Adrenal gland (tissue), 12 donors: ENCODE measurements around the gene FMN2. TPM values are rescaled to one million over a fixed set of nuclear protein-coding genes. Genes with fewer than 3 reads are reported as not detected.
"Not testable (repeated sequence)": the region's sequence is repeated elsewhere in the genome, so short reads cannot be mapped to it uniquely, and the experiment has no call there.

Experiments
- DNase-seq, 7 donors: peaks; one replicate each; pipeline ENCODE4 v3.0.0-alpha.2; 2019 to 2020
- H3K27ac ChIP-seq, 5 donors: fragments of 200-600 bp; sonication (generic) in 4 of 5; 1 replicate in 3 of 5; 2 replicates in 2 of 5; pipeline versions ENCODE4 v1.5.1 to v1.8.0; 2016 to 2020; ENCODE audit warnings: mild to moderate bottlenecking in 1 of 5
- H3K27me3 ChIP-seq: fragments of 200-600 bp; 2 replicates; pipeline ENCODE4 v1.8.0; 2021
- H3K36me3 ChIP-seq, 2 donors: fragments of 200-600 bp; replicated peaks in 1 of 2; 1 replicate in 1 of 2; 2 replicates in 1 of 2; pipeline versions ENCODE4 v1.5.1 to v1.8.0; 2018 to 2022
- H3K4me1 ChIP-seq, 2 donors: fragments of 200-600 bp; replicated peaks in 1 of 2; 1 replicate in 1 of 2; 2 replicates in 1 of 2; pipeline versions ENCODE4 v1.5.1 to v1.8.0; 2018 to 2021
- H3K4me3 ChIP-seq, 4 donors: fragments of 200-600 bp; sonication (generic) in 3 of 4; one replicate each; pipeline ENCODE4 v1.5.1; 2016 to 2018
- H3K9me3 ChIP-seq, 3 donors: fragments of 200-600 bp; sonication (generic) in 1 of 3; replicated peaks in 1 of 3; 1 replicate in 2 of 3; 2 replicates in 1 of 3; pipeline versions ENCODE4 v1.5.1 to v1.8.0; 2016 to 2021
- CTCF ChIP-seq, 6 experiments: fragments of 450-650 bp in 4 of 6; fragments of 200-600 bp in 2 of 6; sonication (generic) in 1 of 6; IDR thresholded peaks; 1 replicate in 5 of 6; 2 replicates in 1 of 6; pipeline versions ENCODE4 v1.5.1 to v1.8.0; 2016 to 2021; ENCODE audit warnings: antibody characterized with exemption in 6 of 6, mild to moderate bottlenecking in 2 of 6, moderate library complexity in 1 of 6
- POLR2A ChIP-seq, 2 donors: fragments of 450-650 bp; IDR thresholded peaks; one replicate each; pipeline ENCODE4 v1.6.1; 2017; ENCODE audit warnings: antibody characterized with exemption in 2 of 2, mild to moderate bottlenecking in 2 of 2, moderate library complexity in 1 of 2
- WGBS, 4 donors: extraction: QIAGEN DNeasy Blood & Tissue Kit in 2 of 4; methylation state at CpG; one replicate each; pipeline versions ENCODE4 v1.1.5 to v1.1.7; 2013 to 2017; 5-methylcytosine and 5-hydroxymethylcytosine counted together
- intact Hi-C, 2 donors: fragments of 100-400 bp; cut with DNase I; formaldehyde crosslinking; loops; one replicate each; pipeline versions ENCODE4 v1.14.1 to v1.15.0; 2022 to 2023
- polyA plus RNA-seq, 3 donors: library from polyadenylated mRNA; stranded (reverse); fragments of 200-250 nt in 2 of 3; fragments of 350-450 nt in 1 of 3; fragmentation: Illumina TruSeq in 1 of 3; extraction: RNeasy Lipid Tissue Mini Kit (QIAGEN cat#74804) in 1 of 3; gene quantifications; one replicate each; pipeline ENCODE4 v1.2.3, GENCODE V29; 2013 to 2014
- total RNA-seq, 9 donors: library from RNA; depleted of rRNA in 4 of 9; stranded (reverse); fragments of >200 nt in 4 of 9; fragments of 120-200 nt in 1 of 9; fragmentation: NEBNext Ultra II Directional in 1 of 9; extraction: Animal tissue kit (Norgen Biotek cat#: 25700) in 1 of 9; gene quantifications; one replicate each; pipeline versions ENCODE4 v1.1.0 to v1.2.4, GENCODE V29; 2013 to 2023
- donor health status: healthy with polysubstance abuse.
- donor health status: Bipolar disorder and iron deficiency.
- donor health status: DM: yes; HTN: yes; CAD: no.
- donor health status: DM: no; HTN: no; CAD: no.
- donor health status: DM: no; HTN: no; CAD: no.
- donor health status: DM: yes; HTN: yes; CAD: no.

The FMN2 gene
- total and polyA plus RNA-seq, 12 donors = 0.69 to 9.8 (median 3.1) TPM

GRCh38 chr1:240322943-240323342 is 231.3 kb downstream of the FMN2 start:
- Histone ChIP-seq H3K4me3 (no peak overlapping the region), H3K36me3 (no peaks in the 10 kb centered on the region), H3K27me3 (no peaks in the 10 kb centered on the region), H3K4me1 (no peaks in the 10 kb centered on the region), H3K27ac (no peak overlapping the region), H3K9me3 (no peaks in the 10 kb centered on the region)
- TF ChIP-seq POLR2A (IDR thresholded peaks at IDR 0.05) = no peak
- no peak for TF ChIP-seq CTCF (IDR thresholded peaks at IDR 0.05)
- DNase-seq = no peak
- intact Hi-C loops = no loop called here
- WGBS, 4 donors = 75 to 81% (median 78%) methylated on average over 4 of the region's 4 CpGs

- H3K4me1 ChIP-seq, intact Hi-C loops, DNase-seq, H3K9me3 ChIP-seq, H3K27ac ChIP-seq, H3K36me3 ChIP-seq, H3K27me3 ChIP-seq, H3K4me3 ChIP-seq: not testable (repeated sequence)
- 73 to 93% (median 88%) methylated on average over 1 of the region's 1 CpG for WGBS, 4 donors
These were observed 236.7 kb downstream of the FMN2 start for GRCh38 chr1:240328382-240328781.

GRCh38 chr1:240329443-240329842 is 237.8 kb downstream of the FMN2 start:
- no peaks in the 10 kb centered on the region for H3K9me3 ChIP-seq
- TF ChIP-seq POLR2A (IDR thresholded peaks at IDR 0.05) = no peak
- no peak for TF ChIP-seq CTCF (IDR thresholded peaks at IDR 0.05)
- peak overlapping the region in 3 of 5 donors; percentile 2 to 27 (median 13) for H3K27ac ChIP-seq
- 24 to 35% (median 30%) methylated on average over 6 of the region's 6 CpGs for WGBS, 4 donors
- H3K4me1 ChIP-seq = no peaks in the 10 kb centered on the region
- DNase-seq = peak in 3 of 7 donors; percentile 14 to 34 (median 32)
- no peaks in the 10 kb centered on the region for H3K27me3 ChIP-seq
- H3K4me3 ChIP-seq = peak overlapping the region in 1 of 4 donors; percentile 18
- intact Hi-C loops = no loop called here
- no peaks in the 10 kb centered on the region for H3K36me3 ChIP-seq

GRCh38 chr1:240332672-240333071 is 241.0 kb downstream of the FMN2 start:
- TF ChIP-seq CTCF (IDR thresholded peaks at IDR 0.05) (no peak), POLR2A (IDR thresholded peaks at IDR 0.05) (no peak)
- H3K4me3 ChIP-seq = no peak overlapping the region
- H3K27ac ChIP-seq = no peak overlapping the region
- no peaks in the 10 kb centered on the region for H3K36me3 ChIP-seq
- no peaks in the 10 kb centered on the region for H3K4me1 ChIP-seq
- no peak for DNase-seq
- no peaks in the 10 kb centered on the region for H3K9me3 ChIP-seq
- no peaks in the 10 kb centered on the region for H3K27me3 ChIP-seq
- 43 to 66% (median 58%) methylated on average over 3 of the region's 3 CpGs for WGBS, 4 donors
- intact Hi-C loops = no loop called here

GRCh38 chr1:240337781-240338180 is 246.1 kb downstream of the FMN2 start:
- Histone ChIP-seq H3K4me3 (peak overlapping the region in 1 of 4 donors; percentile 28), H3K36me3 (no peaks in the 10 kb centered on the region), H3K27me3 (no peaks in the 10 kb centered on the region), H3K9me3 (no peaks in the 10 kb centered on the region), H3K4me1 (no peaks in the 10 kb centered on the region), H3K27ac (peak overlapping the region in 1 of 5 donors; percentile 40)
- peak in 3 of 7 donors; percentile 16 to 25 (median 18) for DNase-seq
- intact Hi-C loops = no loop called here
- WGBS, 4 donors = 44 to 69% (median 48%) methylated on average over 5 of the region's 5 CpGs
- TF ChIP-seq CTCF (IDR thresholded peaks at IDR 0.05) (no peak), POLR2A (IDR thresholded peaks at IDR 0.05) (no peak)
